Activated gamma-delta T cell treated with Interleukin-2 at 50 U/mL for 16 hours (primary cell): Measurements from ENCODE around the gene TMEM200A.

Experiments
- DNase-seq: peaks from one replicate; pipeline ENCODE4 v3.0.0-alpha.2; 2020

The TMEM200A gene

GRCh38 chr6:130379223-130379622 is 13.4 kb downstream of the TMEM200A start:
- no peak for DNase-seq

DNA sequence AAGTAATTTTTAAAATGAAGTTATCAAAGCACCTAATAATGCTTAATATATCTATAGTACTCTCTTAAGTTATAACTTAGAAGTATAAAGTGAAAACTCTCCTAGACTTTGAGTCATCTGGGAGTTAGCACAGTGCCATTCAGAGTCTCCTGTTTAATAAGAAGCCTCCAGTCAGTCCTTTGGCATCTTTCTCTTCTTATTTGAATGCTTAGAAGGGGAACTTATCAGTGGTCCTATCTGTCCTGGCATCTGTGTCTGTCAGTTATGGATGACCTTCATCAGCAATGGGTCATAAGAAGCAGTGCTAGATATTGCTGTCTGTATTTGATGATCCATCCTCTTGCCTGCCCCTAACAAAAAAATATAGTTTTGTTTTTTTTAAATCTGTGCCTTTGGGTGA is 15.2 kb downstream of the TMEM200A start:
- DNase-seq: no peak

DNA sequence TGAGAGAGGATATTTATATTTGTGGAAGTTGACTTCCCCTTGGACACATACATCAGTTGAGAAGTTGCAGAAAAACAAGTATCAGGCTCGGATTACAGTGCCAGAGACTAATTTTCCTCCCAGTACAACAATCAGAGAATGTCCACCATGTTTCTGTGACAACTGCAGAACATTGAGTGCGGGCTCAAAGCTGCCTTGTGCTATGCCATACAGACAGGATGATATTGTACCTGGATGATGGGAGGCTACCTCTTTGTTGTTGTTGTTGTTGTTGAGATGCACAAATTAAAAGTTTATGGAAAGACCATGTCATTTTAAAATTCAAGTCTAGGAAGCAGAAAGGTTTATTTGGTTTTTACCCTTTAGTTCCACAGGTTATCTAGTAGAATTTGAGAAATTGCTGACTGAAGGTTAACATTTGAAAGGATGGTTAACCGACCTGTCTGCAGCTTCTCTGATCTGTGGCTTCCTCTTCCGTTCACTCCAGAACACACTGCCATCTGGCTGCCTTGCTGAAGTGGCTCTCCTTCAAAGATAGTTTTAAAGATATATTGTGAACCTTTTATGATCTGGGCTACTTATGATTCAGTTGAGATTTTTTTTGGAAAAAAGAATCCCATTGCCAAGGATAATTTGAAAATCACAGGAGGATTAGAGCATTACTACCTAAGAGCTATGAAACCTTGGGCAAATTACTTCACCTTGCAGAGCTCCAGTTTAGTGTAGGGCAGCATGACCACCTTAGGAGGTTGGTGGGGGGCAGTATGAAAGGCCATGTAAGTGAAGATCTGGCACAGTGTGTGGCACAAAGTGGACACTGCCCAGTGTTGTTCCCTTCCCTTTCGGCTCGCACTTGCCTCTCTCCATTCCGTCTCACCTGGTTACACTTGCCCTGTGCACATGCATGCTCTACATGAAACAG is 15.9 kb downstream of the TMEM200A start:
- peak; percentile 46 for DNase-seq

- DNase-seq: no peak
Measured at GRCh38 chr6:130382872-130383490, 17.2 kb downstream of the TMEM200A start.

GRCh38 chr6:130385064-130385695 is 19.4 kb downstream of the TMEM200A start:
- DNase-seq: no peak

DNA sequence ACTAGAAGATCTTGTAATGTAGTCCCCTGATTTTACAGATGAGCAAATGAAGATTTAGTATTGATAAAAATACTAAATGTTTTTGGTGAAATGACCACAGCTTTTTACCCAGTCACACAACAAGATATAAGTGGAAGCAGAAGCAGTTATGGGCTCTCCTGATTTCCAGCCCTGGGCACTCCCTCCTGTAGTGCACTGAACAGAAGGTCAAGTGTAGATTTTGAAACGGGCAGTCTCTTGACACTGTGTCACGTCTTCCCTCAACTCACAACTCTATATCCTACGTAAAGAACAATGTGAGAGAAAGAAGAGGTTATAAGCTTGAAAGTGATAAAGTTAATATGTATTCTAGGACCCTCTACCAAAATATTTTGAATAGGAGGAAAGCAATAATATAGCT is 23.3 kb downstream of the TMEM200A start:
- DNase-seq: no peak

DNA sequence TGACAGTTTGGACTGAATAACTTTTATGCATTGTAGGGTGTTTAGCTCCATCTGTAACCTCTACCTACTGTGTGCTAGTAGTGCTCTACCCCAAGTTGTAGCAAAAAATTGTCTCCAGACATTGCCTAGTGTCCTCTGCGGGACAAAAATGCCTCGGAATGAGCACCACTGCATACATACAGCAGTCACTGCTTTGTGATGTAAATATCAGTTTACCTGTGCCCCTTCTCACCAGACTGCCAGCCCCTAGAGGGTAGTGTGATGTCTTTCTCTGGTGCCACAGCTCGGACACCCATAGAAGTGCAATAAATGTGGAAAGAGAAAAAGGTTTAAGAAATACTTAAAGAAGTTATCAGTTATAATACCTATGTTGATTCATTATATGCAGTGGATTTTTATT is 25.1 kb downstream of the TMEM200A start:
- no peak for DNase-seq

DNA sequence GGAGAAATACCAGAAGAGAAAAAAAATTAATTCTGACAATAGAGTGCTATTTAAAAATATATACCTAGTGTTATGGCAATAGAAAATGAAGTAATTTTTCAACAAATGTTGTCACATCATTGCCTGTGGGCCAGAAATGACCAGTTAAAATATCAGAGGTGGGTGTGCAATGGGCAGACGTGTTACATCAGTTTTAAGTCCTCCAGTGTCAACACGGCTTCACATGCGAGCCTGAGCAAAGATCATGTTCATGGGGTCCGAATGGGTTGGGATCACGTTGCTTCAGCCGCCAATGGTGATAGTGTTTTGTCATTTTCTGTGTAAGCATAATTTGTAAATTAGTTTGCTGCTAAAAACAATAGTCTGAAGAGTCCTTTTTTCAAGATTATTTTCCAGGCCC is 27.5 kb downstream of the TMEM200A start:
- no peak for DNase-seq

- no peak for DNase-seq
Measured at GRCh38 chr6:130394246-130394645, 28.4 kb downstream of the TMEM200A start.

DNA sequence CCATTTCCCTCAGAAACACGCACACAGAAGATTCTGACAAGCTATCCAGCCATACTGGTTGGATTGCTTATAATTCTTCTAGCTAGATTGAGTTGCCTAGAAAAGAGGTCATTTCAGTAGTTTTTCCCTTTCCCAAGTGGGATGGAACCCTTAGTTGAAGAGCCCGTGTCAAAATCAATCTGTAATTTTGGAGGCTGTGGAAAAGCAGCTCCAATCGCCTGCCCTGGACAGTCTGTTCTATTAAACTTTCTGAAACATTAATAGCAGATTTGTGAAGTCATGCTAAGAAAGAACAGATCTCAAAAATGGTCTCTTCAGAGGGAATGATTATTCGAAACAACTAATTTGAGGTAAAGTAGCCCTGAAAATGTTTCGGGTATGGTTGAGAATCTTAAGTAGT is 29.3 kb downstream of the TMEM200A start:
- DNase-seq: no peak

- no peak for DNase-seq
Measured at GRCh38 chr6:130396722-130397121, 30.9 kb downstream of the TMEM200A start.

GRCh38 chr6:130405549-130405948 is 39.7 kb downstream of the TMEM200A start:
- DNase-seq: no peak

GRCh38 chr6:130407032-130407431 is 41.2 kb downstream of the TMEM200A start:
- no peak for DNase-seq

DNA sequence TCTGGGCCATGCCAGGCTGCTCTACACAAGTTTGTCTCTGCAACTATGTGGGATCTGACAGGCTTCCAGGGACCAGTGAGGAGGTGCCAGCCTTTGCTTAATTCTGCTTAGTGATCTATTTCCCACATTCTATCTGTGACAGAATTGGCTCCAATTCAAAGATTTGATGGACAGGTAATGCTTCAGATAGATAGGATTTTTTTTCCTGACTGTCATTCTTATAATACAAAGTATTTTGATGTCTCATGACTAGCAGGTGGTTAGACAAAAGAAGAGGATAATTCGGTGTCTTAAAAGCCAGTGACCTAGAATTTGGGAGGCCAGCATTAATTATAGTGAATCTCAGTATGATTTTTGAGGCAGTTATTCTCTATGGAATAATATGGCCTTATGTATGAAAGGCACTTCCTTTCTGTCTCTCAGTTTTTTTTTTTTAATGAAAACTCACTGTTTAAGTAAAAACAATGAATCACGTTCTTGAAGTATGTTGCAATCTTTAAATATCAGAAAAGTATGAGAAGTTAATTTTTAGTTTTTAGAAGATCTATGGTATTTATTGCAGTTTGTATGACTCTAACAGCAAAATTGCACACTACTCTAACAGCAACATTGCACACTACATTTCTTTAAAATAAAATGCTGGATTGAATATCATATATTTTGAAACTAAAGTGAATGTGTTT is 43.7 kb downstream of the TMEM200A start:
- DNase-seq: no peak

DNA sequence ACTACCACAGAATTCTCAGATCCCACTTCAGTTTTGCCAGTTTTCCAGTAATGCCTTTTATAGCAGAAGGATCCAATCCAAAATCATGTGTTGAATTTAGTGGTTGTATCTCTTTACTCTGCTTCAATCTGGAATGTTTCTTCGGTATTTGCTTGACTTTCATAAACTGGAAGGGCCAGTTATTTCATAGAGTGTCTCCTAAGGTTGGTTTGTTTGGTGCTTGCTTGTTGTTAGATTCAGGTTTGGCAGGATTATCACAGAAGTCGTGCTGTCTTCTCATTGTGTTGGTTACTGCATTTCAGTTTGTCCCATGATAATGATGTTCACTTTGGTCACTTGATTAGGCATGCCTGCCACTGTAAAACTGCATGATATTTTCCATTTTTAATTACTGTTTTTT is 45.7 kb downstream of the TMEM200A start:
- no peak for DNase-seq

GRCh38 chr6:130412556-130413290 is 46.9 kb downstream of the TMEM200A start:
- no peak for DNase-seq

- DNase-seq: no peak
Measured at GRCh38 chr6:130417951-130418350, 52.1 kb downstream of the TMEM200A start.

DNA sequence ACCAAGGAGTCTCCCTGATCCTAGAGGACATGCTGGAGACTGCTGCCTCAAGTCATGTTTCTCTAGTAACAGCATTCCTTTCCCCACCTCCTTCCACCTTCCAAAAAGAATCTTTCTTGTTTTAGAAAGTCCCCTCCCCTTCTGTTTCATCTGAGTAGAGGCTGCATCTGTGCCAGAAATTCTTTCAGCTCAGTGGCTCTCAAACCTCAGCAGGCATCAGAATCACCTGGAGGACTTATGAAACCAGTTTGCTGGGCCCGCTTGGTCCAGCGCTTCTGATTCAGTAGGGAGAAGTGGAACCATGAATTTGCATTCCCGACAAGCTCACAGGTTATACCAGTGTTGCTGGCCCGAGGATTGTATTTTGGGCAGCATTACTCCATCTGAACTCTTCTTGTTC is 55.1 kb downstream of the TMEM200A start:
- DNase-seq: no peak

- no peak for DNase-seq
Measured at GRCh38 chr6:130421585-130421984, 55.8 kb downstream of the TMEM200A start.

DNA sequence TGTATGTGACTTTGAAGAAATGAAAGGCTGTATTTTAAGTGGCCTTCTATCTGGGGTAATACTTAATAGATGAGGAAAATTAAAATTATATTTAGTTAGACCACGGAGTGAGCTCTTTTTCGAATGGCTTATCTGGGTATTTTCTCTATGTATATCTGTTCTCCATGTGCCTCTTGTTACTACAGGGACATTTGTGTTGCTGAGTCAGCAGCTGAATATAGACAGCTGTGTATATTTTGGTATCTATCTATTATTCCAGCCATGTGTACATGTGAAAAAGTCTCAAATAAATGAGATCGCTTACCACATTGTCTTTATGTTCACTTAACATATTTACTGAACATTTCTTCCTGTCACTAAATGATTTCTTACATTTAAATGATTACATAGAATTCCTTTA is 57.2 kb downstream of the TMEM200A start:
- DNase-seq: no peak

- DNase-seq: no peak
Measured at GRCh38 chr6:130424710-130425109, 58.9 kb downstream of the TMEM200A start.

- DNase-seq: no peak
Measured at GRCh38 chr6:130425537-130425936, 59.7 kb downstream of the TMEM200A start.
